BJ (cell line): ENCODE results near the gene MAGOH. TPM values are rescaled to one million over a fixed set of nuclear protein-coding genes. Genes with fewer than 3 reads are reported as not detected.
"Not testable (repeated sequence)": the region's sequence is repeated elsewhere in the genome, so short reads cannot be mapped to it uniquely, and the experiment has no call there.

ENCODE experiments used
- CTCF ChIA-PET: fragments of 350-600 bp; formaldehyde crosslinking; extraction: SDS; loops from one replicate; lab custom pipeline; 2021; ENCODE audit warnings: antibody characterized with exemption, inconsistent platforms; lab: Yijun Ruan, JAX
- POLR2A ChIA-PET: fragments of 300-600 bp; sonication (Branson Sonifier 250); formaldehyde crosslinking; extraction: SDS; loops from one replicate; lab custom pipeline; 2021; ENCODE audit warnings: antibody characterized with exemption; lab: Charles Lee
- DNase-seq: peaks from one replicate; pipeline ENCODE4 v3.0.0-alpha.2; 2011; ENCODE audit warnings: low read depth
- H3K27me3 ChIP-seq: 2 replicates; pipeline ENCODE4 v1.6.0; 2011; ENCODE audit warnings: low read length; ENCODE audit not compliant: control insufficient read depth, insufficient read depth
- H3K36me3 ChIP-seq: 2 replicates; pipeline ENCODE4 v1.5.1; 2011; ENCODE audit warnings: low read length; ENCODE audit not compliant: control insufficient read depth, insufficient read depth
- H3K4me3 ChIP-seq: 2 replicates; pipeline ENCODE4 v1.5.1; 2011; ENCODE audit warnings: low read depth, mild to moderate bottlenecking, control low read depth, low read length
- CTCF ChIP-seq: IDR thresholded peaks from 2 replicates; pipeline ENCODE4 v1.5.1; 2011; ENCODE audit warnings: low read depth, mild to moderate bottlenecking, control low read depth, inconsistent platforms, low read length, moderate library complexity; ENCODE audit not compliant: insufficient read depth
- polyA plus RNA-seq: library from polyadenylated mRNA; depleted of rRNA; stranded (reverse); fragments of >200 nt; gene quantifications from 2 replicates; pipeline ENCODE4 v1.2.3, GENCODE V29; 2011

MAGOH gene
- polyA plus RNA-seq, 1 experiment: 3.9 TPM

DNA sequence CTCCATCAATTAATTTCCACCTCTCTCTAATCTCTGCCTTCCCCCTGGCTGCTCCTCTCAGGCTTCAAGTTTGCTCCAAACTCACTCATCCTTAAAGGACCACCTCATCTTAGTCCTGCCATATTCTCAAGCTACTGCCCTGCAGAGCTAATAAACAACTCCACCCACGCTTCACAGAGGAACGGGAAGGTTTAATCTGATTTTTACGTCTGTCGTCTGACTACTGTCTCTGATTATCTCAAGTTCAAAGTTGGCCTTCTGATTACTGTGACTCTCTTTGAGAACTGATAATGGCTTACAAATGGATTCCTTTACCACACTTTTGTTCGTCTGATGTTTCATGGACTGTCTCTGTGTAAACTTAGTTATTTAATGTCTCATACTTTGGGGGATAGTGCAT lies 49.3 kb downstream of the MAGOH start:
- H3K4me3 ChIP-seq: no peak overlapping the region
- ChIA-PET POLR2A (no interaction called here), CTCF (interaction anchor here (0.9 kb wide), 1 partner anchor 11 kb away, joined by 3 read pairs; no protein-coding TSS in a partner anchor)
- TF ChIP-seq CTCF: no peak
- no peaks in the 10 kb centered on the region for H3K27me3 ChIP-seq
- no peaks in the 10 kb centered on the region for H3K36me3 ChIP-seq
- no peak for DNase-seq

DNA sequence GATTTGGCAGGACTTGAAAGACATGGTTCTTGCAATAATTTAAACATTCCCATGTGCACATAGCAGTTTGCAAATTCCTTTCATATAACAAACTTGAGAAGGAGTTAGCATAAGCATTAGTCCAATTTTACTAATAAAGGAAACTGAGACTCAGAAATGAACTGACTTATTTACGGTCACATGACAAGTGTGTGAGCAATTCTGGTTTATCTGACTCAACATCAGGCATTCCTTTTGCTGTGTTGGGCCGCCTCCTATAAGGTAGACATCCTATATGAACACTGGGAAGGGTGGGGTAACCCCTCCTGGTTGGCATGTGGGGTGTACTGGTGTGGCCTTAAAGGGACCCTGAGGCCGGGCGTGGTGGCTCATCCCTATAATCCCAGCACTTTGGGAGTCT lies 50.2 kb downstream of the MAGOH start:
- no peaks in the 10 kb centered on the region for H3K36me3 ChIP-seq
- H3K27me3 ChIP-seq: no peaks in the 10 kb centered on the region
- TF ChIP-seq CTCF: no peak
- ChIA-PET POLR2A (no interaction called here), CTCF (no interaction called here)
- H3K4me3 ChIP-seq: no peak overlapping the region
- DNase-seq: no peak

DNA sequence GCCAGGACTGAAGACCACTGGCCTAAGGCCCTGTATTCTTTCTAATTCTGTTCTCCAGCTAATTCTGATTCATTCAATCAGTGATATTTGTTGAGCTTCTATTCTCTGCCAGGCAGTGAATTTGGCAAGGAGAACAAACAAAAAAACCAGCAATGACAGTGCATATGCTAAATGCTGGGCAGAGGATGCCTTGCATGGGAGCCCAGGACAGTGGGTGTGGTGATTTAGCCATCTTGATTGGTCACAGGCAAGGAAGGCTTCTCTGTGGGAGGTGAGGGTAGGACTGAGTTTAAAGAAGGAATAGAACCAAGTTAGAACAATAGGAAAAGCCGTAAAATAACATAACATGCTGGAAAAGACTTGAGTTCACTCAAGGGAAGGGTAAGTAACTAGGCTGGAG lies 50.9 kb downstream of the MAGOH start:
- ChIA-PET CTCF (interaction anchor here (1.2 to 1.6 kb wide), 3 partner anchors 98 to 484 kb away, joined by 4 read pairs; no protein-coding TSS in a partner anchor), POLR2A (no interaction called here)
- TF ChIP-seq CTCF: no peak
- Histone ChIP-seq H3K36me3 (no peaks in the 10 kb centered on the region), H3K4me3 (no peak overlapping the region), H3K27me3 (no peaks in the 10 kb centered on the region)
- no peak for DNase-seq

DNA sequence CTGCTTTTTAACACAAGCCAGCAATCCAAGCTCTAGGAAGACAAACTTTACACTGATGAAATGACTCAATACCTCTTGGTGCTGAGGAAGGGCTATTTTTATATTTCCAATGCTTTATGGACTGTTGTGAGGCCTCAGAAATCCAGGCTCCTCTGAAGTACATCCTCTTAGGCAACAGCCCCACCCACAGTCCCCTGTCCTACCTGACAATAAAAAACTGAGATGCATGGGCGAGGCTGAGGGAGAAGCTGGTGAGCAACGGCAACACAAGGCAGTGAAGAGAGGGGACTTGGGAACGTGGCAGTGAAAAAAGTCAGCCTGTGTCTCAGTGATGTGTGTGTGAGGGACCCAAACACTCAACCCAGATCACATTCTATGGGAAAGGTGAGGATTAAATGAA lies 51.8 kb downstream of the MAGOH start:
- POLR2A ChIA-PET: no interaction called here
- DNase-seq: no peak
- CTCF ChIA-PET: interaction anchor here (0.5 to 2.6 kb wide), 21 partner anchors 8 to 489 kb away, joined by 3 to 11 read pairs (median 4); partner anchors contain the start of genes CPT2, ECHDC2 and SCP2

GRCh38 chr1:53185955-53186297 lies 52.4 kb downstream of the MAGOH start:
- POLR2A ChIA-PET: not testable (repeated sequence)
- CTCF ChIA-PET: interaction anchor here (0.5 to 2.6 kb wide), 24 partner anchors 9 to 489 kb away, joined by 3 to 11 read pairs (median 4); partner anchors contain the start of genes CPT2, ECHDC2 and SCP2

More for the DNA sequence above, 51.8 kb downstream of the MAGOH start:
- TF ChIP-seq CTCF: no peak
- H3K36me3 ChIP-seq: no peaks in the 10 kb centered on the region
- no peaks in the 10 kb centered on the region for H3K27me3 ChIP-seq
- H3K4me3 ChIP-seq: no peak overlapping the region

More at GRCh38 chr1:53185955-53186297, 52.4 kb downstream of the MAGOH start:
- H3K27me3 ChIP-seq, H3K36me3 ChIP-seq, DNase-seq, H3K4me3 ChIP-seq: not testable (repeated sequence)
